Fibroblast of lung (primary cell): ENCODE measurements around the gene HLA-DOA. TPM values are rescaled to one million over a fixed set of nuclear protein-coding genes. Genes with fewer than 3 reads are reported as not detected.

Experiments
- DNase-seq, 2 donors: peaks; one replicate each; pipeline versions ENCODE4 v3.0.0 to v3.0.0-alpha.2; 2010; ENCODE audit warnings: low read depth in 2 of 2
- H2AFZ ChIP-seq: 2 replicates; pipeline ENCODE4 v1.5.1; 2012; ENCODE audit warnings: low read length, control low read depth, inconsistent platforms
- H3K27ac ChIP-seq: 2 replicates; pipeline ENCODE4 v1.5.1; 2011; ENCODE audit warnings: low read length, control low read depth; ENCODE audit not compliant: insufficient read depth
- H3K27me3 ChIP-seq: 2 replicates; pipeline ENCODE4 v1.5.1; 2011; ENCODE audit warnings: mild to moderate bottlenecking, low read length; ENCODE audit not compliant: control insufficient read depth, insufficient read depth
- H3K36me3 ChIP-seq: 2 replicates; pipeline ENCODE4 v1.5.1; 2011; ENCODE audit warnings: low read length; ENCODE audit not compliant: control insufficient read depth, insufficient read depth
- H3K4me1 ChIP-seq: 2 replicates; pipeline ENCODE4 v1.5.1; 2011; ENCODE audit warnings: low read length; ENCODE audit not compliant: control insufficient read depth, insufficient read depth; ENCODE audit errors: extremely low read depth
- H3K4me2 ChIP-seq: 2 replicates; pipeline ENCODE4 v1.5.1; 2011; ENCODE audit warnings: low read length, control low read depth; ENCODE audit not compliant: insufficient read depth; ENCODE audit errors: extremely low read depth
- H3K4me3 ChIP-seq, 4 experiments: fragments of 200-600 bp in 1 of 4; sonication (generic) in 1 of 4; replicated peaks in 1 of 4; 2 replicates each; pipeline ENCODE4 v1.5.1; 2011 to 2016; ENCODE audit warnings: low read length in 4 of 4, low read depth in 3 of 4, mild to moderate bottlenecking in 3 of 4, control low read depth in 2 of 4, inconsistent platforms in 1 of 4, mixed read lengths in 1 of 4; ENCODE audit not compliant: insufficient read depth in 1 of 4; ENCODE audit errors: control extremely low read depth in 1 of 4
- H3K79me2 ChIP-seq: 2 replicates; pipeline ENCODE4 v1.5.1; 2012; ENCODE audit warnings: mild to moderate bottlenecking, low read length, inconsistent platforms; ENCODE audit not compliant: control insufficient read depth, insufficient read depth
- H3K9ac ChIP-seq: 2 replicates; pipeline ENCODE4 v1.5.1; 2011; ENCODE audit warnings: mild to moderate bottlenecking, low read length, control low read depth; ENCODE audit not compliant: insufficient read depth
- H3K9me3 ChIP-seq: 2 replicates; pipeline ENCODE4 v1.5.1; 2012; ENCODE audit warnings: low read depth, low read length; ENCODE audit not compliant: control insufficient read depth, insufficient read depth
- H4K20me1 ChIP-seq: 2 replicates; pipeline ENCODE4 v1.5.1; 2011; ENCODE audit warnings: low read length; ENCODE audit not compliant: control insufficient read depth, insufficient read depth; ENCODE audit errors: extremely low read depth
- EZH2 ChIP-seq: IDR thresholded peaks from 2 replicates; pipeline ENCODE4 v1.5.1; 2012; ENCODE audit warnings: low read length, control low read depth, mild to moderate bottlenecking; ENCODE audit errors: missing control alignments
- polyA plus RNA-seq, 2 donors: library from polyadenylated mRNA; depleted of rRNA in 1 of 2; stranded (reverse) in 1 of 2; unstranded in 1 of 2; fragments of >200 nt; gene quantifications; 2 replicates each; pipeline ENCODE4 v1.2.1, GENCODE V29; 2011 to 2012; ENCODE audit warnings: missing spikeins in 1 of 2
- total RNA-seq: library from RNA; depleted of rRNA; stranded (reverse); fragments of >200 nt; gene quantifications from 2 replicates; pipeline ENCODE4 v1.2.1, GENCODE V29; 2014
- TF ChIP-seq, protein P1 (sequence below), 2 donors: IDR thresholded peaks in 1 of 2; conservative IDR thresholded peaks in 1 of 2; 1 replicate in 1 of 2; 2 replicates in 1 of 2; pipeline ENCODE4 v1.5.1; 2011 to 2012; ENCODE audit warnings: low read length in 2 of 2, control low read depth in 1 of 2, inconsistent platforms in 1 of 2, low read depth in 1 of 2, mild to moderate bottlenecking in 1 of 2

The HLA-DOA gene
- total and polyA plus RNA-seq, 2 donors (not counting 1 experiment from before 2014, with no cell fraction given): not detected

DNA sequence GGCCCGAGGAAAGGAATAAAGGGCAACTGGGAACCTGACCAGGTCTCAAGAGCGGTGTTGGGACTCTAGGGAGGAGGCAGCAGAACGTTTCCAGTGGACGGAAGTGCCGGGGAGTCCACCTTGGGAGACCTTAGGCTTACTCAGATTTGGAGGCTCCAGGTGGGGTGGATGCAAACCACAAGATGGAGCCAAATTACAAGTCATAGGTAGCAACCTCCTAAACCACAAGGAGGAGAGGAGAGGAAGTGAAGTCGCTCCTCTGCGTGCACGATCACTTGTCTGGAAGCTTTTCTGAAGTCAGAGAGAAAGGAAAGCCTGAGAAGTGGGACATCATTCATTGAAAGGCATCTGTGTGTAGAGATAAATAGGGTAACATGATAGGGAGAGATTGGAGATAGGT, 9.3 kb downstream of the HLA-DOA start:
- DNase-seq: no peak
- TF ChIP-seq, protein P1, sequence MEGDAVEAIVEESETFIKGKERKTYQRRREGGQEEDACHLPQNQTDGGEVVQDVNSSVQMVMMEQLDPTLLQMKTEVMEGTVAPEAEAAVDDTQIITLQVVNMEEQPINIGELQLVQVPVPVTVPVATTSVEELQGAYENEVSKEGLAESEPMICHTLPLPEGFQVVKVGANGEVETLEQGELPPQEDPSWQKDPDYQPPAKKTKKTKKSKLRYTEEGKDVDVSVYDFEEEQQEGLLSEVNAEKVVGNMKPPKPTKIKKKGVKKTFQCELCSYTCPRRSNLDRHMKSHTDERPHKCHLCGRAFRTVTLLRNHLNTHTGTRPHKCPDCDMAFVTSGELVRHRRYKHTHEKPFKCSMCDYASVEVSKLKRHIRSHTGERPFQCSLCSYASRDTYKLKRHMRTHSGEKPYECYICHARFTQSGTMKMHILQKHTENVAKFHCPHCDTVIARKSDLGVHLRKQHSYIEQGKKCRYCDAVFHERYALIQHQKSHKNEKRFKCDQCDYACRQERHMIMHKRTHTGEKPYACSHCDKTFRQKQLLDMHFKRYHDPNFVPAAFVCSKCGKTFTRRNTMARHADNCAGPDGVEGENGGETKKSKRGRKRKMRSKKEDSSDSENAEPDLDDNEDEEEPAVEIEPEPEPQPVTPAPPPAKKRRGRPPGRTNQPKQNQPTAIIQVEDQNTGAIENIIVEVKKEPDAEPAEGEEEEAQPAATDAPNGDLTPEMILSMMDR (conservative IDR thresholded peaks at IDR 0.05 in 1 of 2, IDR thresholded peaks at IDR 0.05 in 1 of 2; ENCODE audit: low read depth in 1 of 2, low read length in 2 of 2): no peak
- no peak for TF ChIP-seq EZH2
- H2AFZ ChIP-seq: no peak overlapping the region
- no peaks in the 10 kb centered on the region for H3K9me3 ChIP-seq
- H4K20me1 ChIP-seq: no peaks in the 10 kb centered on the region
- no peaks in the 10 kb centered on the region for H3K36me3 ChIP-seq
- no peak overlapping the region for H3K4me3 ChIP-seq
- no peak overlapping the region for H3K9ac ChIP-seq
- no peak overlapping the region for H3K4me2 ChIP-seq
- H3K27me3 ChIP-seq: peaks cover 29% of the 10 kb centered on the region
- no peaks in the 10 kb centered on the region for H3K4me1 ChIP-seq
- H3K79me2 ChIP-seq: no peaks in the 10 kb centered on the region
- no peak overlapping the region for H3K27ac ChIP-seq

DNA sequence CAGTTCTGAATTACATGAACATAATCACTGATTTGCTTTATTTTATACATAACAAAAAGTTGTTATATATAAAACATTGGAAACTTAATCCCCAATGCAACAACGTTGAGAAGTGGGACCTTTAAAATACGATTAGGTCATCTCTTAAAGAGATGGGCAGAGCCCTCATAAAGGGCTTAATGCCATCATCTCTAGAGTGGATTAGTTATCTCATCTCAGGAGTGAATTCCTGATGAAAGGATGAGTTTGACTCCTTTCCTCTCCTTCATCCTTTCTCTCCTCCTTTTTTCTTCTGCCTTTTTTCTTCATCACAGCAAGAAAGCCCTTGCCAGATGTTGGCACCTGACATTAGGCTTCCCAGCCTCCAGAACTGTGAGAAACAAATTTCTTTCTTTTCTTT, 13.9 kb downstream of the HLA-DOA start:
- no peaks in the 10 kb centered on the region for H3K79me2 ChIP-seq
- no peak for TF ChIP-seq EZH2
- no peak overlapping the region for H3K4me3 ChIP-seq
- no peaks in the 10 kb centered on the region for H4K20me1 ChIP-seq
- H3K36me3 ChIP-seq: no peaks in the 10 kb centered on the region
- H3K27ac ChIP-seq: no peak overlapping the region
- H3K9ac ChIP-seq: no peak overlapping the region
- no peak for DNase-seq
- no peaks in the 10 kb centered on the region for H3K4me1 ChIP-seq
- no peak overlapping the region for H3K4me2 ChIP-seq
- H2AFZ ChIP-seq: no peak overlapping the region
- H3K9me3 ChIP-seq: no peaks in the 10 kb centered on the region
- H3K27me3 ChIP-seq: peaks cover 12% of the 10 kb centered on the region

DNA sequence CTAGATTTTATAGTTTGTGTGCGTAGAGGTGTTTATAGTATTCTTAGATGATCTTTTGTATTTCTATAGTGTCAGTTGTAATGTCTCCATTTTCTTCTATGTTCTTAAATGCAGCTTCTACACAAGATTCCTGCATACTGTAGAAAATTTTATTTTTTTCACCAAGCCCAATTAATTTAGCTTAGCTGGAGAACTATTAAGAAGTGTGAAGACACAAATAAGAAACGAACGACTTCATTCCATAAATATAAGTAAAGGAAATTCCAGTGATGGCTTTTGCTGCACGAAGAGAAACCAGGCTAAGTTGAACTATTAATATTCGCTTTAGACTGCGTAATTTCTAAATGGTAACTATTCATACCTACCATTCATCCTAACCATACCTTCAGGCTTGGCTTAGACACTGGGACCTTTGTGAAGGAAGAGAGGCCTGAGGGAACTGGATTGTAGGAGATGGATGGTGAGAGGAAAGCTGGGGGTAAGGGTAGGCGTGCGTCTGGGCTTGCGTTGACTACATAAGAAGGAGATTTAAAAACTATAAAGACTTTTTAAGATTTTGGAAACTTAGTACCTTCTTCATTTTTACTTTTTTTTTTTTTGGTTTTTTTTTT, 15.9 kb downstream of the HLA-DOA start:
- H3K4me3 ChIP-seq: no peak overlapping the region
- H3K9me3 ChIP-seq: no peaks in the 10 kb centered on the region
- peaks cover 8% of the 10 kb centered on the region for H3K27me3 ChIP-seq
- H3K36me3 ChIP-seq: no peaks in the 10 kb centered on the region
- no peaks in the 10 kb centered on the region for H4K20me1 ChIP-seq
- H3K9ac ChIP-seq: no peak overlapping the region
- H3K4me2 ChIP-seq: no peak overlapping the region
- no peak overlapping the region for H3K27ac ChIP-seq
- no peaks in the 10 kb centered on the region for H3K4me1 ChIP-seq
- no peak for DNase-seq
- no peak overlapping the region for H2AFZ ChIP-seq
- H3K79me2 ChIP-seq: no peaks in the 10 kb centered on the region
- no peak for TF ChIP-seq EZH2
- TF ChIP-seq, protein P1 (conservative IDR thresholded peaks at IDR 0.05 in 1 of 2, IDR thresholded peaks at IDR 0.05 in 1 of 2; ENCODE audit: low read depth in 1 of 2, low read length in 2 of 2): no peak
